ENCODE measurements around the gene WFS1.
A peak's percentile ranks its signal among the peaks of the same experiment; 100 is the strongest.

WFS1 gene

GRCh38 chr4:6257247-6258025, 12.2 kb upstream of the WFS1 start:
- DNase-seq, result no peak

GRCh38 chr4:6258026-6258360, 11.7 kb upstream of the WFS1 start:
- DNase-seq, result no peak

- DNase-seq, result no peak
These were observed 10.9 kb upstream of the WFS1 start for GRCh38 chr4:6258741-6259140.

GRCh38 chr4:6259886-6260285, 9.8 kb upstream of the WFS1 start:
- DNase-seq, result no peak

GRCh38 chr4:6262176-6262575, 7.5 kb upstream of the WFS1 start:
- DNase-seq, result no peak

- no peak for DNase-seq
These were observed 6.7 kb upstream of the WFS1 start for GRCh38 chr4:6262847-6263487.

- DNase-seq, result no peak
These were observed 6.0 kb upstream of the WFS1 start for GRCh38 chr4:6263526-6264224.

GRCh38 chr4:6264225-6264540, 5.5 kb upstream of the WFS1 start:
- DNase-seq, result no peak

- DNase-seq, result no peak
These were observed 4.1 kb upstream of the WFS1 start for GRCh38 chr4:6265546-6265945.

- no peak for DNase-seq
These were observed 2.1 kb upstream of the WFS1 start for GRCh38 chr4:6267573-6267972.

GRCh38 chr4:6268650-6269615, 717 bp upstream of the WFS1 start:
- DNase-seq, result no peak

- no peak for DNase-seq
These were observed 1.0 kb downstream of the WFS1 start for GRCh38 chr4:6270636-6271121.

GRCh38 chr4:6271206-6271605, 1.6 kb downstream of the WFS1 start:
- DNase-seq, result no peak

- DNase-seq, result no peak
These were observed 2.2 kb downstream of the WFS1 start for GRCh38 chr4:6271701-6272465.

GRCh38 chr4:6272863-6273660, 3.4 kb downstream of the WFS1 start:
- peak; percentile 32 for DNase-seq

- no peak for DNase-seq
These were observed 4.0 kb downstream of the WFS1 start for GRCh38 chr4:6273661-6273990.

GRCh38 chr4:6275351-6275750, 5.7 kb downstream of the WFS1 start:
- no peak for DNase-seq

GRCh38 chr4:6275898-6276806, 6.5 kb downstream of the WFS1 start:
- peak; percentile 35 for DNase-seq

- DNase-seq, result no peak
These were observed 7.6 kb downstream of the WFS1 start for GRCh38 chr4:6277139-6277802.

Data from right kidney (tissue), 1 donor.